IMR-90 (cell line): ENCODE results near the gene HOGA1. TPM values are rescaled to one million over a fixed set of nuclear protein-coding genes. Genes with fewer than 3 reads are reported as not detected.

Experiments
- ATAC-seq: fragments of 200-7000 bp; cut with Tn5 transposase; 2 replicates; pipeline ENCODE4 v1.9.1; 2020; ENCODE audit warnings: low read depth, mild to moderate bottlenecking, moderate library complexity
- BruUV-seq: library from RNA; stranded (reverse); fragments of 400-500 nt; replicated peaks from 2 replicates; lab custom pipeline; 2021; lab: Mats Ljungman, UMichigan
- CTCF ChIA-PET: fragments of 300-600 bp; formaldehyde crosslinking; extraction: SDS; loops from one replicate; lab custom pipeline; 2021; ENCODE audit warnings: antibody characterized with exemption; lab: Yijun Ruan, JAX
- POLR2A ChIA-PET: fragments of 300-600 bp; sonication (Branson Sonifier 250); formaldehyde crosslinking; loops from one replicate; lab custom pipeline; 2022; ENCODE audit warnings: antibody characterized with exemption; ENCODE audit not compliant: unreplicated experiment; lab: Charles Lee
- DNase-seq: peaks from one replicate; pipeline ENCODE4 v3.0.0; 2013
- H2AFZ ChIP-seq: replicated peaks from 2 replicates; pipeline ENCODE3; 2013; ENCODE audit warnings: low read length, mild to moderate bottlenecking; ENCODE audit not compliant: poor library complexity
- H2AK5ac ChIP-seq: 2 replicates; pipeline ENCODE4 v1.6.1; 2013; ENCODE audit warnings: low read depth, low read length, inconsistent platforms
- H2AK9ac ChIP-seq: replicated peaks from 2 replicates; pipeline ENCODE3; 2013; ENCODE audit warnings: mild to moderate bottlenecking, low read depth, low read length, moderate library complexity; ENCODE audit not compliant: poor library complexity
- H2BK120ac ChIP-seq: 2 replicates; pipeline ENCODE4 v1.6.1; 2013; ENCODE audit warnings: low read depth, low read length, inconsistent platforms
- H2BK15ac ChIP-seq: 3 replicates; pipeline ENCODE4 v1.6.1; 2013; ENCODE audit warnings: low read depth, low read length, inconsistent platforms
- H2BK20ac ChIP-seq: 2 replicates; pipeline ENCODE4 v1.6.1; 2013; ENCODE audit warnings: low read depth, mild to moderate bottlenecking, inconsistent platforms, low read length, moderate library complexity
- H2BK5ac ChIP-seq: 2 replicates; pipeline ENCODE4 v1.6.1; 2013; ENCODE audit warnings: mild to moderate bottlenecking, low read depth, low read length, inconsistent platforms; ENCODE audit not compliant: poor library complexity, severe bottlenecking
- H3K14ac ChIP-seq: replicated peaks from 2 replicates; pipeline ENCODE4 v1.6.1; 2013; ENCODE audit warnings: low read depth, low read length, inconsistent platforms
- H3K18ac ChIP-seq: 2 replicates; pipeline ENCODE4 v1.6.1; 2013; ENCODE audit warnings: low read depth, low read length, control low read depth
- H3K23ac ChIP-seq: 2 replicates; pipeline ENCODE4 v1.6.1; 2013; ENCODE audit warnings: low read depth, low read length, inconsistent platforms
- H3K27ac ChIP-seq: 2 replicates; pipeline ENCODE4 v1.5.1; 2013; ENCODE audit warnings: mild to moderate bottlenecking, control low read depth, low read length; ENCODE audit not compliant: insufficient read depth
- H3K27me3 ChIP-seq: 2 replicates; pipeline ENCODE4 v1.6.1; 2013; ENCODE audit warnings: low read length; ENCODE audit not compliant: control insufficient read depth, insufficient read depth
- H3K36me3 ChIP-seq: 2 replicates; pipeline ENCODE4 v1.6.1; 2013; ENCODE audit warnings: low read length, mixed read lengths; ENCODE audit not compliant: control insufficient read depth, insufficient read depth
- H3K4ac ChIP-seq: 2 replicates; pipeline ENCODE4 v1.6.1; 2013; ENCODE audit warnings: low read depth, low read length, inconsistent platforms
- H3K4me1 ChIP-seq: 2 replicates; pipeline ENCODE4 v1.6.1; 2013; ENCODE audit warnings: low read length, mixed read lengths; ENCODE audit not compliant: control insufficient read depth, insufficient read depth
- H3K4me2 ChIP-seq: 2 replicates; pipeline ENCODE4 v1.6.1; 2013; ENCODE audit warnings: low read depth, mild to moderate bottlenecking, control low read depth, low read length, moderate library complexity
- H3K4me3 ChIP-seq: 2 replicates; pipeline ENCODE4 v1.5.1; 2013; ENCODE audit warnings: low read depth, mild to moderate bottlenecking, control low read depth, low read length, moderate library complexity; ENCODE audit not compliant: insufficient read depth
- H3K56ac ChIP-seq: 2 replicates; pipeline ENCODE4 v1.6.1; 2013; ENCODE audit warnings: low read length, inconsistent platforms; ENCODE audit not compliant: insufficient read depth; ENCODE audit errors: extremely low read depth
- H3K79me1 ChIP-seq, 2 experiments: 2 replicates each; pipeline ENCODE4 v1.6.1; 2013; ENCODE audit warnings: low read length in 2 of 2, inconsistent platforms in 1 of 2, low read depth in 1 of 2
- H3K9ac ChIP-seq: 2 replicates; pipeline ENCODE4 v1.6.1; 2013; ENCODE audit warnings: low read depth, low read length, control low read depth
- H3K9me1 ChIP-seq: 2 replicates; pipeline ENCODE4 v1.6.1; 2013; ENCODE audit warnings: low read length, inconsistent platforms; ENCODE audit not compliant: insufficient read depth
- H3K9me3 ChIP-seq: 2 replicates; pipeline ENCODE4 v1.6.1; 2013; ENCODE audit warnings: low read length; ENCODE audit not compliant: control insufficient read depth, insufficient read depth
- H4K20me1 ChIP-seq: 2 replicates; pipeline ENCODE4 v1.6.1; 2013; ENCODE audit warnings: low read length, inconsistent platforms; ENCODE audit not compliant: insufficient read depth
- H4K5ac ChIP-seq: 2 replicates; pipeline ENCODE4 v1.6.1; 2013; ENCODE audit warnings: mild to moderate bottlenecking, low read depth, low read length, control low read depth
- H4K8ac ChIP-seq, 2 experiments: 2 replicates each; pipeline ENCODE4 v1.6.1; 2013; ENCODE audit warnings: low read depth in 2 of 2, low read length in 2 of 2, control low read depth in 1 of 2, inconsistent platforms in 1 of 2
- H4K91ac ChIP-seq: 2 replicates; pipeline ENCODE4 v1.6.1; 2013; ENCODE audit warnings: low read depth, low read length, inconsistent platforms; ENCODE audit not compliant: insufficient read depth
- BHLHE40 ChIP-seq: fragments of 150-350 bp; IDR thresholded peaks from 2 replicates; pipeline ENCODE4 v1.6.1; 2016; ENCODE audit warnings: mild to moderate bottlenecking, low read depth, low read length
- CEBPB ChIP-seq: IDR thresholded peaks from 2 replicates; pipeline ENCODE4 v1.6.1; 2012; ENCODE audit warnings: low read depth, low read length, improper control_type of control experiment
- CHD1 ChIP-seq: IDR thresholded peaks from 2 replicates; pipeline ENCODE4 v1.6.1; 2012; ENCODE audit warnings: low read depth, low read length, improper control_type of control experiment
- FOS ChIP-seq: fragments of 150-350 bp; IDR thresholded peaks from 2 replicates; pipeline ENCODE4 v1.6.1; 2016; ENCODE audit warnings: low read depth, low read length
- MAFK ChIP-seq: IDR thresholded peaks from 2 replicates; pipeline ENCODE4 v1.6.1; 2012; ENCODE audit warnings: low read depth, low read length, improper control_type of control experiment
- MAZ ChIP-seq: IDR thresholded peaks from 2 replicates; pipeline ENCODE4 v1.6.1; 2012; ENCODE audit warnings: low read depth, mild to moderate bottlenecking, low read length, improper control_type of control experiment, moderate library complexity, borderline replicate concordance
- MXI1 ChIP-seq: IDR thresholded peaks from 2 replicates; pipeline ENCODE4 v1.6.1; 2012; ENCODE audit warnings: low read depth, mild to moderate bottlenecking, low read length, moderate library complexity, borderline replicate concordance
- NFE2L2 ChIP-seq: fragments of 150-350 bp; IDR thresholded peaks from 2 replicates; pipeline ENCODE4 v1.6.1; 2016; ENCODE audit warnings: low read depth, mild to moderate bottlenecking, low read length
- POLR2A ChIP-seq: IDR thresholded peaks from 2 replicates; pipeline ENCODE4 v1.6.1; 2012; ENCODE audit warnings: mild to moderate bottlenecking, low read depth, low read length
- RAD21 ChIP-seq: IDR thresholded peaks from 2 replicates; pipeline ENCODE4 v1.6.1; 2012; ENCODE audit warnings: low read length, improper control_type of control experiment
- RCOR1 ChIP-seq: IDR thresholded peaks from 2 replicates; pipeline ENCODE4 v1.6.1; 2012; ENCODE audit warnings: mild to moderate bottlenecking, low read length, improper control_type of control experiment; ENCODE audit not compliant: insufficient replicate concordance
- RFX5 ChIP-seq: IDR thresholded peaks from 2 replicates; pipeline ENCODE4 v1.8.0; 2012; ENCODE audit warnings: low read depth, mild to moderate bottlenecking, low read length, moderate library complexity
- SMC3 ChIP-seq: fragments of 150-350 bp; IDR thresholded peaks from 2 replicates; pipeline ENCODE4 v1.6.1; 2016; ENCODE audit warnings: low read depth, mild to moderate bottlenecking, antibody characterized with exemption, low read length, moderate library complexity
- WGBS, 2 experiments: methylation state at CpG; one replicate each; pipeline versions ENCODE4 v1.1.5 to v1.1.7; 2013; ENCODE audit warnings: missing lambda C conversion rate in 2 of 2; ENCODE audit not compliant: insufficient read length in 1 of 2; ENCODE audit errors: extremely low coverage in 2 of 2; 5-methylcytosine and 5-hydroxymethylcytosine counted together
- dilution Hi-C: fragments of 300-500 bp; cut with HindIII; formaldehyde crosslinking; loops from one replicate; pipeline ENCODE4 v1.14.3; 2018; ENCODE audit warnings: low sequenced_read_pairs; ENCODE audit not compliant: unreplicated experiment
- in situ Hi-C: fragments of 300-500 bp; cut with MboI; formaldehyde crosslinking; loops from 3 replicates; pipeline ENCODE4 v1.14.3; 2019; ENCODE audit warnings: low sequenced_read_pairs, inconsistent platforms, mixed read lengths
- intact Hi-C: fragments of 100-400 bp; cut with micrococcal nuclease; formaldehyde crosslinking; loops from 2 replicates; pipeline ENCODE4 v1.10.0; 2022
- polyA plus RNA-seq, 3 experiments: library from polyadenylated mRNA; depleted of rRNA; stranded (reverse); fragments of >200 nt; gene quantifications; 2 replicates each; pipeline ENCODE4 v1.2.3, GENCODE V29; 2012; ENCODE audit warnings: low replicate concordance in 1 of 3
- total RNA-seq: library from RNA; depleted of rRNA; stranded (reverse); fragments of >200 nt; gene quantifications from 2 replicates; pipeline ENCODE4 v1.2.3, GENCODE V29; 2012
- TF ChIP-seq, protein P1 (sequence below): conservative IDR thresholded peaks from 2 replicates; pipeline ENCODE4 v1.5.1; 2012; ENCODE audit warnings: mild to moderate bottlenecking, low read depth, low read length, improper control_type of control experiment
- TF ChIP-seq, protein P2 (sequence below): fragments of 150-350 bp; IDR thresholded peaks from 2 replicates; pipeline ENCODE4 v1.6.1; 2017; ENCODE audit warnings: mild to moderate bottlenecking, antibody characterized with exemption, low read length, low read depth
- TF ChIP-seq, protein P3 (sequence below): fragments of 150-350 bp; IDR thresholded peaks from 2 replicates; pipeline ENCODE4 v1.6.1; 2016; ENCODE audit warnings: low read depth, mild to moderate bottlenecking, low read length, moderate library complexity, borderline replicate concordance

HOGA1 gene
- total and polyA plus RNA-seq, 2 of the 4 experiments (the other 2 are of a cell fraction): 0.36 to 0.41 TPM

DNA sequence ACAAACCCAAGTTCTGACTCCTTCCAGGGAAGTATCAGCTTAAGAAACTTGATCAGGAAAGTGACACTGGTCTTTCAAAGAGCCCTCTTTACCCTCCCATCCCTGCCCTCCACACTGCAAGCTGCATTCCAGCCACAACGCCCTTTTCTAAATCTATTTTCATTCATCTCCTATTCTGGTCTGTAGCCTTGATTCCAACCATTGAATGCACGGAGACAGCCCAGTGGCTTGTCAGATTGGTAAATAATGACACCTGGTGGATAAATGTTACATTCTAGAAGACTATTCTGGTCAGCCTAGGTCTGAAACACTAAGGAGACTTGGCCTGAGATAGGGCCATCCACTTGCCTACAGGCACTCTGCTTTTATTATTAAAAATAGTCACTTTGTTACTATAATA is 28.2 kb downstream of the HOGA1 start:
- H3K14ac ChIP-seq: no peak overlapping the region
- no peak overlapping the region for H3K27ac ChIP-seq
- in situ Hi-C loops: no loop called here

More for the DNA sequence above, 28.2 kb downstream of the HOGA1 start:
- Histone ChIP-seq H2AFZ (peak overlapping the region; percentile 57), H2AK9ac (no peak overlapping the region), H3K18ac (no peak overlapping the region), H3K4me2 (no peak overlapping the region), H4K91ac (no peak overlapping the region), H3K23ac (no peak overlapping the region), H2BK120ac (no peak overlapping the region), H2AK5ac (no peak overlapping the region), H4K5ac (no peak overlapping the region), H3K9me1 (no peaks in the 10 kb centered on the region; the same call in 1 of the 2 replicates), H3K56ac (no peak overlapping the region), H2BK20ac (no peak overlapping the region), H3K27me3 (no peaks in the 10 kb centered on the region), H3K4ac (no peak overlapping the region), H3K79me1 (no peaks in the 10 kb centered on the region), H3K9ac (no peak overlapping the region), H3K36me3 (peaks cover 1% of the 10 kb centered on the region; the same call in 1 of the 2 replicates), H4K20me1 (no peaks in the 10 kb centered on the region), H2BK15ac (no peak overlapping the region), H3K4me1 (no peaks in the 10 kb centered on the region), H3K4me3 (no peak overlapping the region), H4K8ac (no peak overlapping the region), H2BK5ac (no peak overlapping the region), H3K9me3 (no peaks in the 10 kb centered on the region)
- intact Hi-C loops (loop anchor here (1.0 to 5.0 kb wide), 3 partner anchors 40 to 205 kb away; partner anchors contain the start of gene ANKRD2), dilution Hi-C loops (no loop called here)
- WGBS, 2 experiments: no CpG with 5 or more reads among the region's 2 CpGs
- BruUV-seq: no TSS peak
- ChIA-PET POLR2A (no interaction called here), CTCF (interaction anchor here (0.6 to 1.7 kb wide), 4 partner anchors 27 to 58 kb away, joined by 3 to 6 read pairs (median 3); partner anchors contain the start of gene ANKRD2)
- ATAC-seq (peak; percentile 80), DNase-seq (peak; percentile 55)
- no peak for TF ChIP-seq NFE2L2
- TF ChIP-seq MAFK: no peak
- TF ChIP-seq MXI1: no peak
- TF ChIP-seq RCOR1: no peak
- no peak for TF ChIP-seq BHLHE40
- TF ChIP-seq MAZ: no peak
- no peak for TF ChIP-seq CEBPB
- TF ChIP-seq RAD21: peak; percentile 75
- TF ChIP-seq, protein P1, sequence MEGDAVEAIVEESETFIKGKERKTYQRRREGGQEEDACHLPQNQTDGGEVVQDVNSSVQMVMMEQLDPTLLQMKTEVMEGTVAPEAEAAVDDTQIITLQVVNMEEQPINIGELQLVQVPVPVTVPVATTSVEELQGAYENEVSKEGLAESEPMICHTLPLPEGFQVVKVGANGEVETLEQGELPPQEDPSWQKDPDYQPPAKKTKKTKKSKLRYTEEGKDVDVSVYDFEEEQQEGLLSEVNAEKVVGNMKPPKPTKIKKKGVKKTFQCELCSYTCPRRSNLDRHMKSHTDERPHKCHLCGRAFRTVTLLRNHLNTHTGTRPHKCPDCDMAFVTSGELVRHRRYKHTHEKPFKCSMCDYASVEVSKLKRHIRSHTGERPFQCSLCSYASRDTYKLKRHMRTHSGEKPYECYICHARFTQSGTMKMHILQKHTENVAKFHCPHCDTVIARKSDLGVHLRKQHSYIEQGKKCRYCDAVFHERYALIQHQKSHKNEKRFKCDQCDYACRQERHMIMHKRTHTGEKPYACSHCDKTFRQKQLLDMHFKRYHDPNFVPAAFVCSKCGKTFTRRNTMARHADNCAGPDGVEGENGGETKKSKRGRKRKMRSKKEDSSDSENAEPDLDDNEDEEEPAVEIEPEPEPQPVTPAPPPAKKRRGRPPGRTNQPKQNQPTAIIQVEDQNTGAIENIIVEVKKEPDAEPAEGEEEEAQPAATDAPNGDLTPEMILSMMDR: peak; percentile 58
- no peak for TF ChIP-seq FOS
- no peak for TF ChIP-seq POLR2A
- TF ChIP-seq SMC3: peak; percentile 76
- TF ChIP-seq, protein P2, sequence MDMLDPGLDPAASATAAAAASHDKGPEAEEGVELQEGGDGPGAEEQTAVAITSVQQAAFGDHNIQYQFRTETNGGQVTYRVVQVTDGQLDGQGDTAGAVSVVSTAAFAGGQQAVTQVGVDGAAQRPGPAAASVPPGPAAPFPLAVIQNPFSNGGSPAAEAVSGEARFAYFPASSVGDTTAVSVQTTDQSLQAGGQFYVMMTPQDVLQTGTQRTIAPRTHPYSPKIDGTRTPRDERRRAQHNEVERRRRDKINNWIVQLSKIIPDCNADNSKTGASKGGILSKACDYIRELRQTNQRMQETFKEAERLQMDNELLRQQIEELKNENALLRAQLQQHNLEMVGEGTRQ: no peak
- no peak for TF ChIP-seq CHD1
- TF ChIP-seq, protein P3, sequence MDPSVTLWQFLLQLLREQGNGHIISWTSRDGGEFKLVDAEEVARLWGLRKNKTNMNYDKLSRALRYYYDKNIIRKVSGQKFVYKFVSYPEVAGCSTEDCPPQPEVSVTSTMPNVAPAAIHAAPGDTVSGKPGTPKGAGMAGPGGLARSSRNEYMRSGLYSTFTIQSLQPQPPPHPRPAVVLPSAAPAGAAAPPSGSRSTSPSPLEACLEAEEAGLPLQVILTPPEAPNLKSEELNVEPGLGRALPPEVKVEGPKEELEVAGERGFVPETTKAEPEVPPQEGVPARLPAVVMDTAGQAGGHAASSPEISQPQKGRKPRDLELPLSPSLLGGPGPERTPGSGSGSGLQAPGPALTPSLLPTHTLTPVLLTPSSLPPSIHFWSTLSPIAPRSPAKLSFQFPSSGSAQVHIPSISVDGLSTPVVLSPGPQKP: no peak
- TF ChIP-seq RFX5: no peak
